GM18526 (cell line): ENCODE results near the gene GUCY1A2.

Experiments used
- POLR2A ChIP-seq: IDR thresholded peaks from 3 replicates; pipeline ENCODE4 v1.6.1; 2011; ENCODE audit not compliant: insufficient read length; ENCODE audit errors: extremely low read depth

Gene GUCY1A2

DNA sequence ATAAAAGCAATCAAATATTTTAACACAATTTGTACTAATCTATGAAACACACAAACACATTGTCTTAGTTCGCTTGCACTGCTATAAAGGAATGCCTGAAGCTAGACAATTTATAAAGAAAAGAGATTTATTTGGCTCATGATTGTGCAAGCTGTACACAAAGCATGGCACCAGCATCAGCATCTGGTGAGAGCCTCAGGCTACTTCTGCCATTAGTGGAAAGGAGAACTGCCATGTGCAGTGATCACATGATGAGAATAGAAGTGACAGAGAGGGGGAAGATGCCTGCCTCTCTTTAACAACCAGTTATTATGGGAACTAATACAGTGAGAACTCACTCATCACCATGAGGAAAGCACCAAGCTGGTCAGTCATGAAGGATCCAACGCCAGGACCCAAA lies 105.1 kb downstream of the GUCY1A2 start:
- TF ChIP-seq POLR2A: no peak

DNA sequence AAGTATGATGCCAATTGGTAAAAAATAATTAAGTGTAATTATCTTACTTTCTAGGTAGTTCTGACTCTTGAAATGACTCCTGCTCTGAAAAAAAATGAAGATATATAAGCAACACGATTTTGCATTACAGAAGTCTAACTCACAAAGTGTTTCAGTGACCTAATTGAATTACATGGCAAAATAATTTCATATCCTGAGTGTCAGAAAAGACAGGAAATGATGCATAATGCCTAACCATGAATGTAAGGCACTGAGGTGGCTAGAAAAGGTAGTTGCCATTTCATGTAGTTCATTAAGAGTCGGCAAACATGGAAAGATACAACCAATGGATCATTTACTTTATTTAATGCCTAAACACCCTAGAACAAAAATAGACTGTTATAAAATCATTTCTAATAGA lies 113.5 kb downstream of the GUCY1A2 start:
- TF ChIP-seq POLR2A: no peak

DNA sequence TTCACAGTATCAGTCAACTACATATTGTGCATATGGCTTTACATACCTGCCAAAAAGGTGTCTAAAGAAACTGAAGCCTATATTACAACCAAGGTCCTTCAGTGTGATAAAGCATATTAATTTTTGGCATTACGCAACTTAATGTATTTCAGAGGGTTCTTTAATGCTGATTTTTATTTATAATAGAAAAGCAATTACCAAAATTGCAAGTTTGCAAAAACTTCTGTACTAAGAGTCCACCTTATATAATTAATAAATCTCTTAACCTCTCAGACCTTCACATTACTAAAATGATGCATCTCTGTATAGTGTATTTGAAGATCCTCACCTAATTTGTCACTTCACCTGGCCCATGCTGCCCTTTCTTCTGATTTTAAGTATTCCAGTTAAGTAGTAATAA lies 128.6 kb downstream of the GUCY1A2 start:
- TF ChIP-seq POLR2A: no peak

GRCh38 chr11:106888386-106888785 lies 129.9 kb downstream of the GUCY1A2 start:
- TF ChIP-seq POLR2A: no peak

GRCh38 chr11:106879832-106880546 lies 138.3 kb downstream of the GUCY1A2 start:
- no peak for TF ChIP-seq POLR2A

DNA sequence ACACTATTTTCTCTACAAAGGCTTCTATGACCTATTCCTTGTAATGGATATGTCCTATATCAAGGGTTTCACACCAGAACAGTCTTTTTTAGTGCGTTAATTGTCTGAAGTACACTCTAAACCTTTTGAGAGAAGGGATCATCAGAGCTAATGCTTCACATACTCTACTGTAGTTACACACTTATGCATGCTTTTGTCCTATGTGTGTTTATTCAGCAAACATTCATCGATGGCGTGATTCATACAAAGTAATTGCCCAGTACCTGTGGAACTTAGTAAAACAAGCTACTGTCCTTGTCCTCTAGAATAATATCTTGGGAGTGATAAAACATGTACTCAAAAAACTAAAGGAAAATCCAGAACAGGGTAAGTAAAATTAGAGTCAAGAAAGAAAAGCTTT lies 139.2 kb downstream of the GUCY1A2 start:
- TF ChIP-seq POLR2A: no peak

DNA sequence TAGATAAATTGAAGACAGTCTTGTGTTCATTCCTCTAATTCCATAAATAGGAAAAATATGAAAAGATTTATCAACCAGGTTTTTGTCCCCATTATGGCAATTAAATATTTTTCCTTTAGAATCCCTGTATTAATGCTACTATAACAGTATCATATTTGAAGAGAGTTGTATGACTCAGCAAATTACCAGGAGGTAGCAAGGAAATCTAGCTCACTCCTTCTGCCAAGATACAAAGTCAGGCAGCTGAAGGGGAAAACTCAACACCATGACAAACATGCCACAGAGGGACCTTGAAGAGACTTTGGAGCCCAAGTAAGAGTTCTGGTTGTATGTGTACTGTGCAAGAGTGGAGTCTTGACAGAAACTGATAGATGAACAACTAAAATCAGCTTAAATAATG lies 143.3 kb downstream of the GUCY1A2 start:
- no peak for TF ChIP-seq POLR2A

GRCh38 chr11:106872246-106872645 lies 146.0 kb downstream of the GUCY1A2 start:
- TF ChIP-seq POLR2A: no peak

- TF ChIP-seq POLR2A: no peak
Observed at GRCh38 chr11:106858200-106858599, 160.1 kb downstream of the GUCY1A2 start.

DNA sequence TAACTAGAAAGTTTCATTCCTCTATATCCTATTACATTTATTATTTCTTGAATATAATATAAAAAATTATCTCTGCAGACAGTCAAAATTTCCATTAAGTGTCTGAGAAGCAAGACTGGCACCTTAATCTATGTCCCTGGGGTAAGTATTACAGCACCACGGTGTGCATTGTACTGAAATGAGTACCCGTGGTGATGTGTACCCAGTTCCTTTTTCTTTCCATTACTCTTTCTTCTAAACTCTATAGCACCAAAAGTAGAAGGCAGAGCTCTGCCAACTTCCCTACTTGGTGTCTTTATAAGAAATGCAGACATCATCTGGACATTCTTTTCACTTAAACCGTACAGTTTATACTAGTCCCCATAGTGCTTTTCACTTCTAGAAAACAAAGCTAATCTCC lies 161.7 kb downstream of the GUCY1A2 start:
- no peak for TF ChIP-seq POLR2A

DNA sequence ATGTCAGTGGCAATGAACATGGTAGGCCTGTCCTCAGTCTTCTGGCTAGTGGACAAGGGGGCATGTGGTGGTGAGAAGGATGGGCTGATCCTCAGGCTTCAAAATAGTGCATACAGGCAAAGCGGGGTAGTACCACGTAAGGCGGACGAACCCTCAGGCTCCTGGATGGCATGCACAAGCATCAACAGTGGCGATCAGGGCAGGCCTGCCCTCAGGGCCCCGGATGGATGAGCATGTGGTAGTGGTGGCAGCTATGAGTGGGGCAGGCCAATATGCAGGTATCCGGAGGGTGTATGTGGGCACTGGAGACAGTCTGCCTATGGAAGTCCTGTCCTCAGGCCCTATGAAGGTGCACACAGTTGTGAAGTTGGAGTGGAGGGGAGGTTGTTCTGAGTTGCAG lies 163.8 kb downstream of the GUCY1A2 start:
- no peak for TF ChIP-seq POLR2A

DNA sequence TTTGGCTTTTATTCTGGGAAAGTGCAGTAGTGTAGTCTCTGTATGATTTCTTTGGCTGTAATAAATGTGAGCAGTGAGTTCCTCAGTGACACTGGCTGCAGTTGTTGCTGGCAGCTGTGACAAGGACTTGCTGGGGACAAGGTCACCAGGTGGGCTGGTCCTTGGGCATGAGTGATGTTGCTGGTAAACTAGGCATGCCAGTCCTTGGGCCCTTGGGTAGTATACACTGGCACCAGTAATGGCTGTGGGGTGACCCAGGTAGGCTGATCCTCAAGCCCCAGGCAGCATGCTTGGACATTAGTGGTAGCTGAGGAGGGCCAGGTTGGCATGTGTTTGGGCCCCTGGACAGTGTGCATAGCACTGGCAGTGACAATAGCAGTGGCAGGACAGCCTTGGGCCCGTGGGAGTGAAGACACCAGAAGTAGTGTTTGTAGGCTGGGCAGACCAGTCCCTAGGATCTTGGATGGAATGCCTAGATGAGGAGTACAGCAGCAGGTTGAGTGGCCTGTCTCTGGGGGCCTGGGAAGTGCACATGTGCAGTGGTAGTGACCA lies 164.3 kb downstream of the GUCY1A2 start:
- TF ChIP-seq POLR2A: no peak

DNA sequence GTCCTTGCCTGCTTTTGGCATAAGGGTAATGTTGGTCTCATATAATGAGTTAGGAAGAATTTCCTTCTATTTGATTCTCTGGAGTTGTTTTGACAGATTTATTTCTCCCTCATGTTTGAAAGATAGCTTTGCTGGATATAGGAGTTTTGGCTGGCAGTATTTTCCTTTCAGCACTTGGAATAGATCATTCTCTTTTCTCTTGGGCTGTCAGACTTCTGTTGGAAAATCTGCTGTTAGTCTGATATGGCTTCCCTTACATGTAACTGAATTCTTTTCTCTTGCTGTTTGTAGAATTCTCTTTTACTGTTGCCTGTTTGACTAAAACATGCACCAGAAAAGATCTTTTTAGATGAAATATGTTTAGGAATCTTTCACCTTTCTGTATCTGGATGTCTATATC lies 165.5 kb downstream of the GUCY1A2 start:
- TF ChIP-seq POLR2A: no peak

- no peak for TF ChIP-seq POLR2A
Observed at GRCh38 chr11:106848526-106848925, 169.8 kb downstream of the GUCY1A2 start.

- TF ChIP-seq POLR2A: no peak
Observed at GRCh38 chr11:106842134-106842533, 176.1 kb downstream of the GUCY1A2 start.

DNA sequence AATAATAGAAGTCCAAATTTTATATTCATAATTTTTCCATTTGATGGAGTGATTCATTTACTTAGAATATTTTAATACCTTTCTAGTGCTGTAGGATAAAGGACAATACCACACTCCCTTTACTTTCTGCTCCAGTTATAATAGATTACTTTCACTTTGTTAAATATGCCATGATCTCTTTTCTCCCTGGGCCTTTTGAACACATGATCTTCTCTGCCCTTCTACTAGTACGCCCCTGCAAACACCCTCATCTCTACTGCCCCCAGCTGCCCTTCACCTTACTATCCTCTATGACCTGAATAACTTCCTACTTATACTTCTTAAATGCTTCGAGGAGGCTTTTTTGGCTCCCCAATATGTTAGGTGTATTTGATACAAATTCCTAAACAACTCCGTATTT lies 177.3 kb downstream of the GUCY1A2 start:
- TF ChIP-seq POLR2A: no peak

- TF ChIP-seq POLR2A: no peak
Observed at GRCh38 chr11:106840146-106840545, 178.1 kb downstream of the GUCY1A2 start.

GRCh38 chr11:106834567-106834966 lies 183.7 kb downstream of the GUCY1A2 start:
- no peak for TF ChIP-seq POLR2A

- TF ChIP-seq POLR2A: no peak
Observed at GRCh38 chr11:106828976-106829375, 189.3 kb downstream of the GUCY1A2 start.
